Limb (tissue), 2 donors: ENCODE data around the gene EPS15.
A peak's percentile ranks its signal among the peaks of the same experiment; 100 is the strongest.
"Not testable (repeated sequence)": the region's sequence is repeated elsewhere in the genome, so short reads cannot be mapped to it uniquely, and the experiment has no call there.

Source experiments
- DNase-seq, 2 donors: peaks; one replicate each; pipeline ENCODE4 v3.0.0-alpha.2; 2016; ENCODE audit errors: extremely low spot score in 2 of 2

EPS15 gene

GRCh38 chr1:51515312-51515960 is 3.6 kb downstream of the EPS15 start:
- no peak for DNase-seq

- no peak for DNase-seq
These were observed 4.3 kb downstream of the EPS15 start for GRCh38 chr1:51514733-51515132.

- no peak for DNase-seq
These were observed 6.5 kb downstream of the EPS15 start for GRCh38 chr1:51512606-51513005.

GRCh38 chr1:51512120-51512519 is 6.9 kb downstream of the EPS15 start:
- no peak for DNase-seq

- no peak for DNase-seq
These were observed 9.3 kb downstream of the EPS15 start for GRCh38 chr1:51509773-51510172.

- peak; percentile 34 to 56 for DNase-seq
These were observed 12.5 kb downstream of the EPS15 start for GRCh38 chr1:51506537-51506936.

GRCh38 chr1:51504806-51505525 is 14.1 kb downstream of the EPS15 start:
- DNase-seq, result no peak

GRCh38 chr1:51501218-51501630 is 17.8 kb downstream of the EPS15 start:
- DNase-seq, result not testable (repeated sequence)

GRCh38 chr1:51499694-51500093 is 19.4 kb downstream of the EPS15 start:
- no peak for DNase-seq

GRCh38 chr1:51498924-51499323 is 20.1 kb downstream of the EPS15 start:
- no peak for DNase-seq

- DNase-seq, result no peak
These were observed 21.7 kb downstream of the EPS15 start for GRCh38 chr1:51497340-51497739.

- no peak for DNase-seq
These were observed 24.8 kb downstream of the EPS15 start for GRCh38 chr1:51494138-51494830.

GRCh38 chr1:51491166-51491981 is 27.7 kb downstream of the EPS15 start:
- DNase-seq, result no peak

- no peak for DNase-seq
These were observed 29.6 kb downstream of the EPS15 start for GRCh38 chr1:51489472-51489871.

- no peak for DNase-seq
These were observed 30.6 kb downstream of the EPS15 start for GRCh38 chr1:51488372-51489050.

GRCh38 chr1:51487628-51488027 is 31.4 kb downstream of the EPS15 start:
- no peak for DNase-seq

GRCh38 chr1:51484591-51484990 is 34.5 kb downstream of the EPS15 start:
- DNase-seq, result no peak

GRCh38 chr1:51482881-51483280 is 36.2 kb downstream of the EPS15 start:
- DNase-seq, result no peak

GRCh38 chr1:51474832-51475620 is 44.0 kb downstream of the EPS15 start:
- not testable (repeated sequence) for DNase-seq
